Activated CD4-positive, alpha-beta T cell treated with anti-CD3 and anti-CD28 coated beads, Interleukin-2, amount 50 U/mL, for 1 hour (primary cell): Measurements from ENCODE around the gene F13A1.

Source experiments
- DNase-seq: peaks from one replicate; pipeline ENCODE4 v3.0.0-alpha.2; 2020

The F13A1 gene

DNA sequence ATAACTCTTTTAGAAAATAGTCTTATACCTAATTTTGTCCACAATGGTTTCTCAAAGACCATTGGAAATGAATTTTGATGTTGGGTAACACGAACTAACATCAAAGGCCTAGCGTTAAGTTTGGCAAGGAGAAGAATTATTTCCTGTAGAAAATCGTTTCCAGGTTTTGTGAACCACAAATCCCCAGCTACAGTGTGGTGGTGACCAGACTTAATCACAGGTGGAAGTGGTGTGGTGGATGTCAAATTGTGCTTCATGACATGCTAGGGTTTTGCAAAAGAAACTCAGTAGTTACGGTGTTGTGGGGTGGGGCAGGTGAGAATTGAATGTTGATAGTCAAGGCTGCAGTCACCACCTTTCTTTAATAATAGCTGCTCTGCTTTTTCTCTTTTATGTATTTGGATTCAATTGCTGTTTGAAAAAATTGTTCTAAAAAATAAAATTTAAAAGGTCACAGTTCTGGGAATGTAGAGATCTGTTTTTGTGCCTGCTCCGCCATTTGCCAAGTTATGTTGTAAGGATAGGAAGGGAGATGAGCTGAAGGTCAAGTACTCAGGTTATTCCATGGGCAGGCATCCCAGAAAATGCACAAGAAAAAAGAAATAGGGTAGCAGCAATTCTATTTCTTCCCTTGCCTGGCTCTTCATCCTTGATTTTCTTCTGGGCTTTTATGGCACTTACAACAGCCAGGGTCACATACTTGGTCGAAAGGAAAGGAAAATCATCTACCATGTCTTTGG, 83.6 kb downstream of the F13A1 start:
- no peak for DNase-seq

DNA sequence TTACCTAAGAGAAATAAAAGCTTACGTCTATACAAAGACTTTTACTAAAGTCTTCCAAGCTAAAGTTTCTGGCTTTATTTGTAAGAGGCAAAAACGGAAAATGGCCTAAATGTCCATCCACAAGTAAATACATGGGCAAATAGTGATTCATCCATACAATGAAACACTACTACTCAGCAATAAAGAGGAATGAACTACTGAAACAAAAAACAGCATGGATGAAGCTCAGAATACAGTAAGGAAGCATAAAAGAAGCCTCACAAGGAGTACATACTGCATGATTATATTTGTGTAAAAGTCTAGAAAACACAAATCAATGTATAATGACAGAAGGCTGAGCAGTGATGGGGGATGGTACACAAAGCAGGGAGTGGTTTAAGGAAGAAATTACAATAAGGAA, 84.7 kb downstream of the F13A1 start:
- no peak for DNase-seq

DNA sequence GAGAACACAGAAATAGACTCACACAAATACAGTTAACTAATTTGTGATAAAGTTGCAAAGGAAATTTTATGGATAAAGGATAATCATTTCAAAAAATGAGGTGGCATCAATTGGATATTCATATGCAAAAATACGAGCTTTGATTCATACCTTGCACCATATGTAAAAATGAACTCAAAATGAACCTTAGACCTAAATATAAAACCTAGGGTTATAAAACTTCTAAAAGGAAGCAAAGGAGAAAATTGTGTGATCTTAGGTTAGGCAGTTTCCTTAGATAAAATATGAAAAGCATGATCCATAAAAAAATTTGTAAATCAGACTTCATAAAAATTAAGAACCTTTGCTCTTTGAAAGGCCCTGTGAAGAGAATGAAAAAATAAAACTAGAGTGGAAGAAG, 85.5 kb downstream of the F13A1 start:
- DNase-seq: no peak

DNA sequence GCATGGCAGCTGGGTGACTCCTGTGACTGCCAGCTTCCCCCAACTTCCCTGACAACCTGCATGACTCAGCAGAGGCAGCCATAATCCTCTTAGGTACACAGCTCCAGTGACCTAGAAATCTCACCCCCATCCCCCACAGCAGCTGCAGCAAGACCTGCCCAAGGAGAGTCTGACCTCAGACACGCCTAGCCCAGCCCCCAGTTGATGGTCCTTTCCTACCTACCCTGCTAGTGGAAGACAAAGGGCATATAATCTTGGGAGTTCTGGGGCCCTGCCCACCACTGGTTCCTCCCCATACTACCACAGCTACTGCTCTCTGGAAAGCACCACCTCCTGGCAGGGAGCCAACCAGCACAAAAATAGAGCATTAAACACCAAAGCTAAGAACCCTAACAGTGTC, 90.2 kb downstream of the F13A1 start:
- DNase-seq: no peak

DNA sequence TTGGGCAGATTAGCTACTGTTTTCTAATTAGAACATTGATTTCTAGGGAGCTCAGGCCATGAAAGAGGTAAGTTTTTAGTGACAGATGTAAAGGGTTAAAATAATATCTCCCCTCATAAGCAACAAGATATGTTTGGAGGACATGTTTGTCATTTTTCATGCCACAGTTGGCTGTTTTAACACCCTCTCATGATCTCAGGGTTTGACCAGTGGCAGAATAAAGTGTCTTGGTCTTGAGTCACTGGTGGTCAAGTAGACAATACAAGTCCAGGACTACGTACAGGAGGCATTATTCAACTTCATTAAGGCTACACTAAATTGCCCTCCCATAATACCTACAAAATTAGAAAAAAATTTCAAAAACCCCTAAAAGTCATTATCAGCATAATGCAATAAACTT, 92.6 kb downstream of the F13A1 start:
- DNase-seq: no peak

DNA sequence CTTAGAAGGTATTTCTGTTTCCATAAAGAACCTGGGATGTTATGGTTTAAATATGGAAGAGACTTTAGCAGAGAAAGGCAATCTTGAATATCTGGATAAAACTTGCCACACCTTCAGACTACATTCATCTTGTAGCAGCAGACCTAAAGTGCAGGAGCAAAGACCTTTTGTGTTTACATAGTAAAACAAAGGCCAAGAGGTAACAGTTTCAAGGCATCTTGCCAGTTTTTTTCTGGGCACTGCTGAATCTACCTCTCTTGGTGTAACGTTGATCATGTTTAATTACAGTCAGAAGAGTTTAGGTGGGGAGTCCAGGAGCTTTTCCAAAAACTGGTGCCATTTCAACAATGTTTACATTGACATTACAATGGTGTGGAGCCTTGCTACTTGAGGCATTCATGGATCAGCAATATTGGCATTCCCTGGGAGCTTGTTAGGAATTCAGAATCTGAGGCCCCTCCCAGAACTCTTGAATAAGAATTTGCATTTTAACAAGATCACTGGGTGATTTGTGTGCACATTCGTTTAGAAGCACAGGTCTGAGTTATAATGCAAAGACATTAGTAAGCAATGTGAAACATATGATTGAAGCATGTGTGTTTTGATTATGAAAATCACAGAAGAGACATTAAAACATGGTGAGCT, 94.5 kb downstream of the F13A1 start:
- no peak for DNase-seq

DNA sequence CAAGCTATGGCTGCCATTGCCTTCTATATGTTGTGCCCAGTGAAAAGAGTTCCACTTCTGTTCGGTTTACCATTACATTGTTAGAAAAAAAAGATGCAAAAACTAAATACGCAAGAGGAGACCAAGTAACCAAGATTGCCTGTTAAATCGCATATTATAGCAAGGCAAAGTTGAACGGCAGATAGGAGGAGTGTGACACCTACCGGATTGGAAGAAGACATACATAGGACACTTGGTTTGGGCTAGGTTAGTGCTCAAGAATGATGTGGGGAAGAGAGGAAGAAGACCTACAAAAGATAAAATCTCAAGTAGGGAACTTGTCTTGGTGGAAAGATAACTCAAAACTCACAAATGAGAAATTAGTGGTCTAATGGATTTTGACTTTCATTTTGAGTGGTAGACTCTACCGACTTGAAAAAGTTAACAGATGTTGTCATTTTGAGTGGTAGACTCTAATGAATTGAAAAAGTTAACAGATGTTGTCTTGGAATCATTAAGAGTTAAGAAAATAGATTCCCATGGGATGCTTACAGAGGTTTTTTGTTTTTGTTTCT, 95.5 kb downstream of the F13A1 start:
- DNase-seq: no peak

DNA sequence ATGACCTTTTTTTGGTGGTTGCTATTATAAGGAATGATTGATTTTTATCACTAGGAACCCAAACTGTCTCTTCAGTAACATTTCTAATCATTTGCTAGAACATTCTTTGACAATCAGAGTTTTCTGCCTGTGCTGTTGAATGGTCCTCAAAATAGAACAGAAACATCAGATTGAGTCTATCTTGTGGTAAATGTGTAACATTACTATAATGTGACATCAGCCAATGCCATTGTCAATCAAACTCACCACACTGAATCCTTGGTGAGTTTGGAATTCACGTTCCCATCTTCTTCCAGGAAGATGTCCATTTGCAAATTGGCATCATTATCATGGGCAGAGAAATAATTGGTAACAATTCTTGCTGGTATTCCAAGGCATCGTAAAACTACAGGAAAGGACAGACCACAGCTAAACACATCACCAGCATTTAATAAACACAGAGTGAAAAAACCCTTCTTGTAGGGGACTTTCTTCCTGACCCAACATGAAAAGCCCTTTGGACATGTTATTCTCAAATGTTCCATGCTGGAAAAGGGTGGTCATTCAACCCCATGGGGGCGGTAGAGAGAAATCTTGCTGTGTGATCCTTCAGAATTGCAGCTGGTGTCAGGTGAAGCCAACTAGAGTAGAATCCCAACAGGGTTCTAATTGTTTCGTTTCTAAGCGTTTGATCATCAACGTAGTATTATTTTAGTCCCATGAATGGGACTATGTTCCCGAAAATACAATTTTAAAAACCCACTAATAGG, 98.5 kb downstream of the F13A1 start:
- DNase-seq: no peak

DNA sequence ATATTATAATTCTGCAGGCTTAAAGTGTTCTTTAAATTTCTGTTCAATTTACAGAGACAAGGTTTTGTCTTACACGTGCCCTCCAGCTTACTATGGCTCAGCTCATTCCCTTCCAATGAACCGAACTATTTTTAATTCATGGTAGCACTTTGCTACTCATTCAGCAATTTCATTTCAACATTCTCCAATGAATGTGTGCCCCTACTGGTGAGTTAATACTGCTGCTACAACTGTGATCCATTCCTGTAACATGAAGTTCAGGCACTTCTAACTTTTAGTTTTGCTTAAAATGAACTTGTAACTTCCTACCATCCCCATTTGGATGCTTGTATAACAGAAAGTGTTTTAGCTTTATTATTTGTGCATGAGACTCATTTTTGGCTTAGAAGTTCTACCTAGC, 99.7 kb downstream of the F13A1 start:
- no peak for DNase-seq

DNA sequence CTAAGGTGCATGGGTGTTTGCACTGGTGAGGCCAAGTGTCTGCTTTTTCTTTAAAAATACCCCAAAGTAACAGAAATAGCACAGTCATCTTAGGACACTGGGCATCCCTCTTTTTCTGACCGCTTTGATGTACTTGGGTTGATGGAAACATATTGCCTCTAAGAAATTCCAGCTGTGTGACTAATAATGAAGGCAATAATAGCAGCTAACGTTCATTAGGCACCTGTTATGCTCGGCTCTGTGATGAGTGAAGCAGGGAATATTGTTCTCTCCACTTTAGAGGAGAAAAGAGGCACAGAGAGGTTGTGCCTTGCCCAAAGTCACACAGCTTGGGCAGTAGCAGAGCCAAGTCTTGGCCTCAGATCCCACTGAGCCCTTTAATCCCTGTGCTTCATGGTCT, 100.7 kb downstream of the F13A1 start:
- no peak for DNase-seq

DNA sequence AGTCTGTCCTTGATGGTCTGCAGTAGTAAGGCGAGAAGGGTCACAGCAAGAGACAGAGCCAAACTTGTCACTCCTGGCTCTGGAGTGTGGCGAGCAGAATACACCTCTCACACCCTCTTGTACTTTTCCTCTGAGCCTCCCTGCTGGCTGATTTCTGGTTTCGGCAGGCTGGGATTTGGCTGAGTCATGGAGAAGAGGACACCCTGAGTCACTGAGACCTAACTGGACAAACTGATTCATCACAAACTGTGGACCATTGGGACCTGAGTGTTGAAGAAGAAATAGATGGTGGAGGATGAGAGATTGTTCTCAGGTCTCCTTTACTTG, 101.7 kb downstream of the F13A1 start:
- DNase-seq: no peak

DNA sequence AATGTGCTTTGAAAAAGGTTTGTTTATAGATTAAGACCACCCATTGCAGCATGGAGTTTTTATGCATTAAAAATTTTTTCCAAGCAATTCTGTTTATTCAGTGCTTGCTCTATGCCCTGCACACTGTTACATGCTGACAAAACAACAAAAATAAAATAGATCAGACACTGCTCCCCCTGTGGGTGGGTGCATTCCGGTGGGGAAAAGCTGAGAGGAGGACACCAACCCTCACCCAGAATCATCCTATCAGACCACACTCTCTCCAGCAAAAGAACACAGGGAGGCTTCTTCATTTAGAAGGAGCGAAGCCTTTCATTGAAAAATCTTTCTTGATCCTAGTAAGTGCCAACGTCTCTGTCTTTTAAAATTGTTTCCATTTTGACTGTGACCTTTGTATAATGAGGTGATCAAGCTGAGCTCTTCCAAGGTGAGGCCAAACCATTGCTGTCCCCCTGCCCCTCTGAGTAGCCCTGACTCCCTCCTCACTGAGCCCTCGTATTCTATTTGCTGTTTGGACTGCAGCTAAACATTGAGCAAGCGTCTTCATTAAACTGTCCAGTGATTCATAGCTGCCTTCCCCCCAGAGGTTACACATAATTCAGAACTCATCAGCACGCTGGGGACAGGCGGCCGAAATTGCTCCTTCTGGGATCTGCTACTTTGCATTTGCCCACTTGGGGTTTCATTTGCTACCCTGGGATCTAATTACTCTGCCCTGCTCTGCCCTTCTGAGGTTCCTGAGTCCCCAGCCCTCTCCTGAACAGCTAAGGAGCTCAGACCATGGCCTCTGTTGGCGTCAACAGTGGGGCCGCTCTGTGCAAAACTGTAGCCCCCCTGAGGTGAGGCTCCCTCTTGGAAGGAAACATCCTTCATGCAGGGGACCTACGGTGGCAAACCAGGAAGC, 102.4 kb downstream of the F13A1 start:
- DNase-seq: no peak

DNA sequence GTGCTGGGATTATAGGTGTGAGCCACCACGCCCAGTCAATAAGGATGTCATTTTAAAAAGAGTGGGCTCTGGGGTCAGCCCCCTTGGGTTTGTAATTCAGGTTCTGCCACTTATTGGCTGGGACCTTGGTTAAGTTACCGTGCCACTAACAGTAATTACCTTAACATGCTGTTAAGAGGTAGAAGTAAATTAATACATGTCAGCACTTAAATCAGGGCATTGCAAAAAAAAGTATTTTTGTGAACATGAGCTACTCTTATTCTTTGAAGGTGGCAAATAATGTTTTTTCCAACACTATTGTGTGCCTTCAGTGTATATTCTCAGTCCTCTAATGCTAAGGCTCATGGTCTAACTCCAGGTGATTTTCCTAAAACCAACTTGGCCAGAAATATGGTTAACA, 109.5 kb downstream of the F13A1 start:
- no peak for DNase-seq

DNA sequence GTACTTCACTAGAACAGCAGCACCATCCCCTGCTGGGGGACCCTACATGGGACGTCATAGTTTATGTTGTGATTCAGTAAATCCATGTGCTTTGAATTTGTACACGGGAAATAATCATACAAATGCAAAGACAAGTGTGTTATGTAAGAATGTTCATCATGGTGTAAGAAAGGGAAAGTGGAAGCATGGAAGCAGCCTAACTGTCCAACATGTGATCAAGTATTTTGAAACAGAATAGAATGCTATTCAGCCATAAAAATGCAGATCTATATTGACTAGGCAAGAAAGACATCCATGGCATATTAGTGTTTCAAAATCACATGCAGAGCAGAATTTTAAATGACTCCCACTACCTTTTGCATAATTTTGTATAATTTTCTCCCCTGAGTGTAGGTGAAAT, 117.6 kb downstream of the F13A1 start:
- no peak for DNase-seq

DNA sequence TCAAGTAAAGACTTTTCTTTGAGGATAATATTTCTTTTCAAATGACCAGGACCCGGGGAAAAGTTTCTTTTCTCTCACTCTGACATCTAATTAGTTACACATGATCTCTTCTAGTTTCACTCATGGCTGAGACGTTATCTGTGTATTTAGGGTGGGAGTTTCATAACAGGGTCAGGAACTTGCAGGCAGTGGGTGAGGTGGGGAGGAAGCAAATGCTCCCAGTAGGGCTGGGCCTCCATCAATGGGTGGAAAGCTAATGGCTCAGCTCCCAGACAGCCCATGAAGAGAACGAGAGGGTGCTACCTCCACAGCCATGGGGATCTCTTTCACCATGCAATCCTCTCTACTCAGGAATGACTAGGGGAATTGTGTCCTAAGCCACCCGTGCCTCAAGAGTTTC, 119.3 kb downstream of the F13A1 start:
- no peak for DNase-seq

DNA sequence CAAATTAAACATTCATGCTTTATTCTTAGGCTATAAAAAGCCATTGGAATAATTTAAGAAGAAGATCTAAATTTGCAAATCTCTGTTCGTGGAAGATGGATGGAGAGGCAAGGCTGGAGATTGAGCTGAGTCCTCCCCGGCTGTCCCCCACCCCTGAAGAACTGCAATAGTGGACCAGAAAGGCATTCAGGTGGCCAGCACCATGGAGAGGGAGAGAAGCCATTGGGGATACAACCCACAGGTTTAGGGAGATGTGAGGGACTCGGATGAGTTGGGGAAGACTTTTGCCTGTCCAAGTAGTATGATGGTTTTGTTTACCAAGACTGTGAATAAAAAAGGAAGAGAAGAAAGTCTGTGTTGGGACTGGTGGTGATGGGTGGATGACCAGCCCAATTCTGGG, 120.8 kb downstream of the F13A1 start:
- DNase-seq: no peak

DNA sequence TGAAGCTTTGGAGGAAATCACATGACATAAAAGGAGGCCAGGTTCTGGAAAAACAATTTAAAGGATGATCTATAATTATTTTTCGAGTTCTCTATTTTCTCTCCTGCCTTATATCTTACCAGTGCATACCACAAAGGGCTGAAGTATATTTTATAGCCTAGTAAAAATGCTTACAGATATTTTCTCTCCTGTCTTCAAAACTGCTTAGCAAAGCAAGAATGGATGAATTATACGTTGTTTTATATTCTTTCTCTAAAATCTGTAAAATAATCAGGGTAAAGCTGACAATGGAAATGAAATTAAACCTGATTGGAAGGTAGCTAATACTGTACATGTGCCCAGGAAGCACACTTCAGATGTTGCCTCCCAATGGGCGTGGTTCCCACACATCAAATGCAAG, 123.7 kb downstream of the F13A1 start:
- no peak for DNase-seq

DNA sequence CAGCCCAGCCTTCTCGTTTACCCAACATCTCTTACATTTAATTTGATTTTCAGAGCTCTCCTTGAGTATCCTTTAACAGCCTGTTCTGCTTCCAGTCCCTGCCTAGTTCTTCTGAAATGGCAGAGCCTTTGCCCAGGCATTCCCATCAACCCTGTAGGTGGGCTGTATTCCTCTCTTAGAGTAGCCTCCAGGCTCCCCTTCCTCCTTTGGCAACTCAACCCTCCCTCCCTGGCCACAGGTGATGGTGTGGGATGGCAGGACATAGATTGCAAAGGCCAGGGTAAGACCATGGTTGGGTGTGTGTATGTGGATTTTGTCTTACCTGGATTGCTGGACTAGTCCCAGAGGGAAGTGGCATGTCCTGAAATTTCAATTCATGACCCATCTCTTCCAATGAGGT, 125.4 kb downstream of the F13A1 start:
- DNase-seq: no peak

DNA sequence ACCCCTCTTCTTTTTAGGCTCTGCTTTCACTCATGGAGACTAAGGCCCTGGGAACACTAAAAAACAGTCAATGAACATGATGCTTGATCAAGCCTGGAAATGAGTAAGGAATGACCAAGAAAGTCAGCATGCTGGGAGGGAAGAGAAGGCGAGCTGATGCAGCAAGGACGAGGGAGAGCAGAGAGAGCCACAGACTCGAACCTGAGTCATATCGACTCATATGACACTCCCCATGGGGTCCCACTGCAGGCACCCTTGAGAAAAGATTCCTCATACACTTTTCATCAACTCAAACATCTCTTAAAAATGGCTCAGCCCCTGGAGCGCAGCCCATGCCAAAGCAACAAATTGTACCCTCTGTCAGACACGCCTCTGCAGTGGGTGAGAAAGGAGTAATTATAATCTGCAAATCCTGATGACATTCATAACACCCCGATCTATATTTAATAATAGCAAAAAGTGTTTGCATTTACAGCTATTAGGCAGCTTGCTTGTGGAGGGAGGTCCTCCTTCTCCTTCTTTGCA, 127.2 kb downstream of the F13A1 start:
- no peak for DNase-seq

DNA sequence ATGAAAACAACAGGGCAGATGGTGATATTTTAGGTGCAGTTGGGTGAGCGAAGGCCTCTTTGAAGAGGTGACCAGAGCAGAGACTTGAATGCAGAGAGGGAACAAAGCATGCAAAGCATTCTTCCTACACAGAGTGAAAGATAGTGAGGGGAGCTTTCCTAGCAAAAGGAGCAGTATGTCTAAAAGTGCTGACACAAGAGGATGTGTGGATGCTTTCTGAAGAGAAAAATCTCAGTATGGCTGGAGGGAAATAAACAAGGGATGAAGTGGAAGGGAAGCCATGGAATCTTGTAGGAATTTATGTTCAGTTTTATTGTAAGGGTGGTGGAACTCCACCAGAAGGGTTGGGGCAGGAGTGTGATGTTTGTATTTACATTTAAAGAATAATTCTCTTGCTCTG, 128.6 kb downstream of the F13A1 start:
- no peak for DNase-seq

DNA sequence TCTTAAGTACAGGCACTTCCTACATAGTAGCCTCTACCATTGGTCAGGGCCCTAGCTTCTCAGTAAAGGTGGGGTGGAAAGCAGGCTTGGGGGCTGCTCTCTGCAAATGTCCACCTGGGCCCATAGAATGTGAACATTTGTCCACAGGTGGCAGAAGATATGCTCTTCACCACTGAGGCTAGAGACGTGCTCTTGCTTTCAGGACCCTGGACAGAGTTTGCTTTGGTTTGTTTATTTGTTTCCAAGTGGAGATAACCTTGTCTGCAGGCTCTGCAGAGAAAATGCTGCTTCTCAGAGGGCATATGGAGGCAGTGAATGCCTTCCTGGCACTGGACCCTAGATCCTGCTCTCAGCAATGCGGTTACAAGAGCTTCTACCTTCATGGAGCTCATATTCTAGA, 129.0 kb downstream of the F13A1 start:
- DNase-seq: no peak

DNA sequence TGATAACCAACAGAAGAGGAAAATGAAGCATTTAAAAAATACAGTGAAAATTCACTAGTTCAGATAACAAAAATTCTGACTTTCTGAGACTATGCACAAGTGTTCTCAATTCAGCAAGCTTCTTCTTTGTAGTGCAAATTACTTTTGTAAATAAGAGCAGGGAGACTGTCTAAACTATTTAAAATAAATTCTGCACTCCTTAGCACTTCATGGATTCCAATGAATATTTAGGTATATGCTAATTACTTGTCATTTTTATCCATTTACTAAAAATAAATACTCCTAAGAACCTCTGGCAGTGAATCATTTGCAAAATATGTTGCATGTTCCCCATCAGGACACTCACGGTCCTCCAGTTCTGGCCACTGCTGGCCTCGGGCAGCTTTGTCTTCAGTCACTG, 139.8 kb downstream of the F13A1 start:
- DNase-seq: no peak
